A549 (cell line): ENCODE data around the gene PDGFA. TPM values are rescaled to one million over a fixed set of nuclear protein-coding genes. Genes with fewer than 3 reads are reported as not detected.

Experiments
- ATAC-seq, 2 experiments: fragments of 200-7000 bp in 1 of 2; fragments of >200 bp in 1 of 2; cut with Nextera tagmentation in 1 of 2; cut with Tn5 transposase in 1 of 2; 3 replicates each; pipeline versions ENCODE4 v1.8.0 to v1.9.1; 2018 to 2020; ENCODE audit warnings: mild to moderate bottlenecking in 1 of 2, moderate library complexity in 1 of 2
- CTCF ChIA-PET: fragments of 300-600 bp; sonication (Branson Sonifier 250); formaldehyde crosslinking; extraction: SDS; loops from one replicate; lab custom pipeline; 2021; ENCODE audit warnings: antibody characterized with exemption, inconsistent platforms; lab: Yijun Ruan, JAX
- POLR2A ChIA-PET: fragments of 350-600 bp; formaldehyde crosslinking; extraction: SDS; loops from one replicate; lab custom pipeline; 2021; ENCODE audit warnings: antibody characterized with exemption, inconsistent platforms; lab: Yijun Ruan, JAX
- DNase-seq, 2 experiments: peaks; one replicate each; pipeline versions ENCODE4 v3.0.0 to v3.0.0-alpha.2; 2011 to 2016; ENCODE audit warnings: low read depth in 1 of 2, low spot score in 1 of 2
- FAIRE-seq: peaks from 2 replicates; lab custom pipeline; 2011; peaks lifted over from hg19 to GRCh38; lab: Jason Lieb, UNC
- H3K27ac ChIP-seq, 2 experiments: fragments of >200 bp; sonication (Bioruptor Twin); formaldehyde crosslinking; 3 replicates each; pipeline ENCODE4 v1.5.1; 2016 to 2017
- H3K4me1 ChIP-seq: fragments of >200 bp; sonication (Bioruptor Twin); formaldehyde crosslinking; 3 replicates; pipeline ENCODE4 v1.6.1; 2016
- H3K4me2 ChIP-seq: fragments of >200 bp; sonication (Bioruptor Twin); formaldehyde crosslinking; 3 replicates; pipeline ENCODE4 v1.6.1; 2016
- H3K4me3 ChIP-seq: fragments of >200 bp; sonication (Bioruptor Twin); formaldehyde crosslinking; 3 replicates; pipeline ENCODE4 v1.5.1; 2016
- H3K9me3 ChIP-seq: fragments of >200 bp; sonication (Bioruptor Twin); formaldehyde crosslinking; 3 replicates; pipeline ENCODE4 v1.6.1; 2016
- CBX2 ChIP-seq: fragments of 200-600 bp; sonication (generic); IDR thresholded peaks from 2 replicates; pipeline ENCODE4 v1.6.1; 2016; ENCODE audit warnings: low read depth, mild to moderate bottlenecking, borderline replicate concordance
- CEBPB ChIP-seq, 2 experiments: fragments of >200 bp in 1 of 2; sonication (Bioruptor Twin) in 1 of 2; formaldehyde crosslinking in 1 of 2; IDR thresholded peaks; 2 replicates each; pipeline ENCODE4 v1.6.1; 2012 to 2016
- CHD2 ChIP-seq: fragments of 150-350 bp; IDR thresholded peaks from 2 replicates; pipeline ENCODE4 v1.6.1; 2014; ENCODE audit warnings: low read length; ENCODE audit not compliant: partially characterized antibody
- EHF ChIP-seq: fragments of 250-450 bp; sonication (Bioruptor Pico); IDR thresholded peaks from 2 replicates; pipeline ENCODE4 v1.5.0; 2020; ENCODE audit warnings: mild to moderate bottlenecking
- FOSB ChIP-seq: fragments of 250-450 bp; sonication (Bioruptor Pico); IDR thresholded peaks from 2 replicates; pipeline ENCODE4 v1.5.0; 2020; ENCODE audit warnings: mild to moderate bottlenecking, moderate library complexity
- FOXS1 ChIP-seq: fragments of 250-450 bp; sonication (Bioruptor Pico); IDR thresholded peaks from 2 replicates; pipeline ENCODE4 v1.5.0; 2020; ENCODE audit warnings: mild to moderate bottlenecking, moderate library complexity
- GATA3 ChIP-seq: IDR thresholded peaks from 2 replicates; pipeline ENCODE4 v1.6.1; 2012; ENCODE audit warnings: borderline replicate concordance
- HDAC2 ChIP-seq: fragments of 200-600 bp; sonication (generic); IDR thresholded peaks from 2 replicates; pipeline ENCODE4 v1.6.1; 2016
- JUN ChIP-seq, 2 experiments: fragments of >200 bp; sonication (Bioruptor Twin); formaldehyde crosslinking; IDR thresholded peaks; 2 replicates in 1 of 2; 3 replicates in 1 of 2; pipeline ENCODE4 v1.6.1; 2016 to 2017
- JUNB ChIP-seq: fragments of >200 bp; sonication (Bioruptor Twin); formaldehyde crosslinking; IDR thresholded peaks from 2 replicates; pipeline ENCODE4 v1.6.1; 2016
- MAFK ChIP-seq: fragments of 450-650 bp; IDR thresholded peaks from 2 replicates; pipeline ENCODE4 v1.6.1; 2014; ENCODE audit not compliant: partially characterized antibody
- MAZ ChIP-seq: fragments of 150-350 bp; IDR thresholded peaks from 2 replicates; pipeline ENCODE4 v1.6.1; 2014; ENCODE audit warnings: antibody characterized with exemption, low read depth, low read length, borderline replicate concordance
- NR3C1 ChIP-seq: fragments of >200 bp; sonication (Bioruptor Twin); formaldehyde crosslinking; IDR thresholded peaks from 3 replicates; pipeline ENCODE4 v1.6.1; 2017
- POLR2A ChIP-seq: IDR thresholded peaks from 2 replicates; pipeline ENCODE4 v1.6.1; 2012; ENCODE audit warnings: mild to moderate bottlenecking, low read length
- POLR2AphosphoS2 ChIP-seq: conservative IDR thresholded peaks from 2 replicates; pipeline ENCODE4 v1.6.1; 2012; ENCODE audit warnings: low read length, improper control_type of control experiment, inconsistent platforms
- RCOR1 ChIP-seq: fragments of 150-350 bp; IDR thresholded peaks from 2 replicates; pipeline ENCODE4 v1.6.1; 2014; ENCODE audit warnings: antibody characterized with exemption, low read length, low read depth
- RFX5 ChIP-seq: fragments of 450-650 bp; IDR thresholded peaks from 2 replicates; pipeline ENCODE4 v1.7.1; 2014; ENCODE audit warnings: antibody characterized with exemption, mild to moderate bottlenecking, moderate library complexity
- RNF2 ChIP-seq: fragments of 200-600 bp; sonication (generic); IDR thresholded peaks from 2 replicates; pipeline ENCODE4 v1.6.1; 2016; ENCODE audit warnings: low read depth, mild to moderate bottlenecking, antibody characterized with exemption, moderate library complexity, borderline replicate concordance
- ZSCAN20 ChIP-seq: fragments of 250-450 bp; sonication (Bioruptor Pico); IDR thresholded peaks from 2 replicates; pipeline ENCODE4 v1.8.0; 2022; ENCODE audit warnings: mild to moderate bottlenecking, moderate library complexity
- WGBS: methylation state at CpG from one replicate; pipeline ENCODE4 v1.1.6; 2017; ENCODE audit errors: missing lambda C conversion rate; 5-methylcytosine and 5-hydroxymethylcytosine counted together
- polyA plus RNA-seq, 4 experiments: library from polyadenylated mRNA; depleted of rRNA in 3 of 4; stranded (reverse); fragments of >200 nt; fragmentation: RNase III in 1 of 4; extraction: RNeasy Plus Mini Kit Qiagen cat#74134 plus additional on column Dnase treatment in 1 of 4; gene quantifications; 2 replicates in 3 of 4; 3 replicates in 1 of 4; pipeline ENCODE4 v1.2.3, GENCODE V29; 2011 to 2017
- TF ChIP-seq, protein P1 (sequence below): fragments of 150-350 bp; IDR thresholded peaks from 2 replicates; pipeline ENCODE4 v1.6.1; 2014; ENCODE audit warnings: low read depth, mild to moderate bottlenecking, low read length
- TF ChIP-seq, protein P2 (sequence below): IDR thresholded peaks from 2 replicates; pipeline ENCODE4 v1.6.1; 2012
- TF ChIP-seq, protein P3 (sequence below): IDR thresholded peaks from 2 replicates; pipeline ENCODE4 v1.6.1; 2012; ENCODE audit warnings: low read depth, borderline replicate concordance
- TF ChIP-seq, protein P4 (sequence below): fragments of >200 bp; sonication (Bioruptor Twin); formaldehyde crosslinking; IDR thresholded peaks from 3 replicates; pipeline ENCODE4 v1.6.1; 2016
- TF ChIP-seq, protein P5 (sequence below): IDR thresholded peaks from 2 replicates; pipeline ENCODE4 v1.6.1; 2012

PDGFA gene
- polyA plus RNA-seq, 2 of the 4 experiments (the other 2 are of a cell fraction) = 12.8 to 14.9 TPM

DNA sequence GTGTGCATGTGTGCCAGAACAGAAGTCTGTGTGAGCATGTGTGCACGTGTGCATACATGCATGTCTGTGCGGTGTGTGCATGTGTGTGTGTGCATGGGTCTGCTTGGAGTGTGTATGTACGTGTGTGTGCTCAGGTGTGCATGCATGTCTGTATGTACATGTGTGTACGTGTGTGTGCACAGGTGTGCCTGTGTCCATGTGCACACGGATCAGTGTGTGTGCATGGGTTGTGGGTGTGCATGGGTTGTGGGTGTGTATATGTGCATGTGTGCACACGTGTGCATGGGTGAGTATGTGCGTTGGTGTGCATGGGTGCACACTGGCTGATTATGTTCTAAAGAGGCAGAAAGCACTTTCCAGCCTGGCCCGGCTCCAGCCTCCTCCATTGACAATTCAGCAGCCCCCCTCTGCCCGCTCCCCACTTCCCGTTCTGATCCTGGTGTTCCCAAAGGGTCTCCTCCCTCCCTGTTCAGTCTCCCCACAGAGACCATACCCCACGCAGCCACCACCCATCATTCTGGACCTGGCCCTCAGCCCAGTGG lies 44.1 kb upstream of the PDGFA start:
- Histone ChIP-seq H3K4me3 (no peak overlapping the region), H3K4me2 (no peak overlapping the region), H3K27ac (no peak overlapping the region), H3K9me3 (no peaks in the 10 kb centered on the region), H3K4me1 (no peaks in the 10 kb centered on the region)
- TF ChIP-seq CBX2 (no peak), RNF2 (no peak), FOSB (CRISPR knock-in tag) (no peak), NR3C1 (no peak), ZSCAN20 (no peak), RCOR1 (no peak), MAFK (no peak), GATA3 (no peak), CEBPB (IDR thresholded peaks at IDR 0.05) (no peak)
- TF ChIP-seq, protein P1, sequence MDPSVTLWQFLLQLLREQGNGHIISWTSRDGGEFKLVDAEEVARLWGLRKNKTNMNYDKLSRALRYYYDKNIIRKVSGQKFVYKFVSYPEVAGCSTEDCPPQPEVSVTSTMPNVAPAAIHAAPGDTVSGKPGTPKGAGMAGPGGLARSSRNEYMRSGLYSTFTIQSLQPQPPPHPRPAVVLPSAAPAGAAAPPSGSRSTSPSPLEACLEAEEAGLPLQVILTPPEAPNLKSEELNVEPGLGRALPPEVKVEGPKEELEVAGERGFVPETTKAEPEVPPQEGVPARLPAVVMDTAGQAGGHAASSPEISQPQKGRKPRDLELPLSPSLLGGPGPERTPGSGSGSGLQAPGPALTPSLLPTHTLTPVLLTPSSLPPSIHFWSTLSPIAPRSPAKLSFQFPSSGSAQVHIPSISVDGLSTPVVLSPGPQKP = no peak
- TF ChIP-seq, protein P2, sequence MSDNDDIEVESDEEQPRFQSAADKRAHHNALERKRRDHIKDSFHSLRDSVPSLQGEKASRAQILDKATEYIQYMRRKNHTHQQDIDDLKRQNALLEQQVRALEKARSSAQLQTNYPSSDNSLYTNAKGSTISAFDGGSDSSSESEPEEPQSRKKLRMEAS = no peak
- TF ChIP-seq, protein P3, sequence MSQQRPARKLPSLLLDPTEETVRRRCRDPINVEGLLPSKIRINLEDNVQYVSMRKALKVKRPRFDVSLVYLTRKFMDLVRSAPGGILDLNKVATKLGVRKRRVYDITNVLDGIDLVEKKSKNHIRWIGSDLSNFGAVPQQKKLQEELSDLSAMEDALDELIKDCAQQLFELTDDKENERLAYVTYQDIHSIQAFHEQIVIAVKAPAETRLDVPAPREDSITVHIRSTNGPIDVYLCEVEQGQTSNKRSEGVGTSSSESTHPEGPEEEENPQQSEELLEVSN = no peak
- TF ChIP-seq, protein P4, sequence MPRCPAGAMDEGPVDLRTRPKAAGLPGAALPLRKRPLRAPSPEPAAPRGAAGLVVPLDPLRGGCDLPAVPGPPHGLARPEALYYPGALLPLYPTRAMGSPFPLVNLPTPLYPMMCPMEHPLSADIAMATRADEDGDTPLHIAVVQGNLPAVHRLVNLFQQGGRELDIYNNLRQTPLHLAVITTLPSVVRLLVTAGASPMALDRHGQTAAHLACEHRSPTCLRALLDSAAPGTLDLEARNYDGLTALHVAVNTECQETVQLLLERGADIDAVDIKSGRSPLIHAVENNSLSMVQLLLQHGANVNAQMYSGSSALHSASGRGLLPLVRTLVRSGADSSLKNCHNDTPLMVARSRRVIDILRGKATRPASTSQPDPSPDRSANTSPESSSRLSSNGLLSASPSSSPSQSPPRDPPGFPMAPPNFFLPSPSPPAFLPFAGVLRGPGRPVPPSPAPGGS = no peak
- FAIRE-seq = no peak
- CTCF ChIA-PET = interaction anchor here (0.9 kb wide), 1 partner anchor 231 kb away, joined by 7 read pairs; no protein-coding TSS in a partner anchor
- DNase-seq = no peak
- no peak for ATAC-seq
- POLR2A ChIA-PET = no interaction called here
- WGBS = 83% methylated on average over 11 of the region's 11 CpGs

DNA sequence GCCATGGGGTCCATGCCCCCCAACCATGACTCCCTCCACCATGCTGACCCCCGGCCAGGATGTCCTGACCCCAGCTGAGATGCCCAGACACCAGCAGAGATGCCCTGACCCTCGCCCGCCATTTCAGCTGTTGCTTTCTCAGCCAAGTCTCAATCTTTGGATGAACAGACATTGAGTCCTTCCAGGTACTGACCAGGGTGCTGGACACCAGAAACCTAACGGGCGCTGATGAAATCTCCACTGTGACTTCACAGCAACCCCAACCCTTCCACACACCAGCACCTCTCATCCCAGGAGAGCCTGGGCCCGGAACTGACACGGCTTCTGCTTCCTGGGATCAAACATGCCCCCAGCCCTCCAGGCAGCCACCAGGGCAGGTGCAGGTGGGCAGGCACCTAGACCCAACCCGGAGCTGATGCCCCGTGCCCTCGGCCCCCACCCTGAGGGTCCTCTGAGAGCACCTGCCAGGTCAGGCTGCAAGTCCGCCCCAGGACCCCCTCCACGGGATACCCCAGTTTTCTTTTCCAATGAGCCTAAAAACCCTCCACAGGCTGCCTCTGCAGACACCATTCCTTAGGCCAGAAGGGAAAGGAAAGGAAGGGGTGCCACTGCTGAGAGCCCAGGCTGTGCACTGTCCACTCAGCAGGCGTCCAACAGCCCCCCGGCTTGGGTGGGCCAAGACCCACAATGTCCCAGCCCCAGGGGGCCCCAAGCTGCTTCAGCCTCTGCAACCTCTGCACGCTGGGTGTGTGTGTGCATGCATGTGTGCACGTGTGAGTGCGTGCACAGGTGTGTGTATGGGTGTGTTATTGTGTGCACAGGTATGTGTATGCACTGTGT lies 43.4 kb upstream of the PDGFA start:
- no peak overlapping the region for H3K4me2 ChIP-seq
- no peak overlapping the region for H3K4me3 ChIP-seq
- ChIA-PET CTCF (interaction anchor here (0.6 to 1.8 kb wide), 2 partner anchors 10 to 548 kb away, joined by 3 to 5 read pairs; no protein-coding TSS in a partner anchor), POLR2A (no interaction called here)
- no peak for ATAC-seq
- TF ChIP-seq FOSB (CRISPR knock-in tag) (no peak), POLR2A (no peak), MAZ (no peak)
- FAIRE-seq = no peak
- H3K9me3 ChIP-seq = no peaks in the 10 kb centered on the region
- H3K4me1 ChIP-seq = no peaks in the 10 kb centered on the region
- whole genome bisulfite sequencing = 87% methylated on average over 8 of the region's 17 CpGs
- DNase-seq = no peak
- no peak overlapping the region for H3K27ac ChIP-seq

DNA sequence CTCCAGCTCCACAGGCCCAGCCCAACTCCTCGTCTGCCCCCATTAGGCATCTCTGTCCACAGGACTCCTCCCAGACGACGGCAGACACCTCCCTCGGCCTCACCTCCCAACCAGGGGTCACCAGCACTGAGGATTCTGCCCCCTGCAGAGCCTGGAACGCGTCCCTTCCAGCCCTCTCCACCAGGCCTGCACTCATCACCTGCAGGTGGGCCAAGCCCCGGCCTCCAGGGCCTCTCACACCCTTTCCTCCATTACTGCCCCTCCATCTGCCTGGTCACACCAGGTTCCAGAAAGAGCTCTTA lies 42.7 kb upstream of the PDGFA start:
- POLR2A ChIA-PET = no interaction called here
- FAIRE-seq = no peak
- no peaks in the 10 kb centered on the region for H3K4me1 ChIP-seq
- CTCF ChIA-PET = interaction anchor here (0.6 to 1.8 kb wide), 3 partner anchors 9 to 549 kb away, joined by 3 to 5 read pairs (median 3); no protein-coding TSS in a partner anchor
- no peak overlapping the region for H3K27ac ChIP-seq
- 75% methylated on average over 7 of the region's 7 CpGs for WGBS
- no peaks in the 10 kb centered on the region for H3K9me3 ChIP-seq
- DNase-seq = no peak
- no peak for ATAC-seq
- H3K4me2 ChIP-seq = no peak overlapping the region
- TF ChIP-seq HDAC2 = no peak
- no peak for TF ChIP-seq EHF (CRISPR knock-in tag)
- TF ChIP-seq CHD2 = no peak
- TF ChIP-seq RFX5 = no peak
- no peak for TF ChIP-seq JUNB
- TF ChIP-seq, protein P5, sequence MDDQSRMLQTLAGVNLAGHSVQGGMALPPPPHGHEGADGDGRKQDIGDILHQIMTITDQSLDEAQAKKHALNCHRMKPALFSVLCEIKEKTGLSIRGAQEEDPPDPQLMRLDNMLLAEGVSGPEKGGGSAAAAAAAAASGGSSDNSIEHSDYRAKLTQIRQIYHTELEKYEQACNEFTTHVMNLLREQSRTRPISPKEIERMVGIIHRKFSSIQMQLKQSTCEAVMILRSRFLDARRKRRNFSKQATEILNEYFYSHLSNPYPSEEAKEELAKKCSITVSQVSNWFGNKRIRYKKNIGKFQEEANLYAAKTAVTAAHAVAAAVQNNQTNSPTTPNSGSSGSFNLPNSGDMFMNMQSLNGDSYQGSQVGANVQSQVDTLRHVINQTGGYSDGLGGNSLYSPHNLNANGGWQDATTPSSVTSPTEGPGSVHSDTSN = no peak
- TF ChIP-seq JUN (IDR thresholded peaks at IDR 0.05) = no peak
- TF ChIP-seq FOXS1 (CRISPR knock-in tag) = no peak
- TF ChIP-seq CEBPB (IDR thresholded peaks at IDR 0.05) = no peak
- no peak for TF ChIP-seq POLR2AphosphoS2
- H3K4me3 ChIP-seq = no peak overlapping the region
